Immature natural killer cell (primary cell): ENCODE results near the gene GFRA4. TPM values are rescaled to one million over a fixed set of nuclear protein-coding genes. Genes with fewer than 3 reads are reported as not detected.

Experiments
- DNase-seq, 3 donors: peaks; one replicate each; pipeline ENCODE4 v3.0.0; 2022; ENCODE audit warnings: mixed read lengths in 1 of 3
- H3K27ac Mint-ChIP-seq, 6 donors: one replicate each; pipeline ENCODE4 v1.8.0; 2020; ENCODE audit warnings: mixed read lengths in 6 of 6, mild to moderate bottlenecking in 5 of 6, inconsistent platforms in 4 of 6, moderate library complexity in 3 of 6
- H3K27me3 Mint-ChIP-seq, 3 donors: one replicate each; pipeline ENCODE4 v1.8.0; 2020 to 2021; ENCODE audit warnings: low read depth in 3 of 3, mild to moderate bottlenecking in 3 of 3, mixed read lengths in 3 of 3, moderate library complexity in 3 of 3, inconsistent platforms in 1 of 3
- H3K36me3 Mint-ChIP-seq, 3 donors: one replicate each; pipeline ENCODE4 v1.8.0; 2020; ENCODE audit warnings: mixed read lengths in 3 of 3, inconsistent platforms in 2 of 3, mild to moderate bottlenecking in 2 of 3
- H3K4me1 Mint-ChIP-seq, 2 donors: one replicate each; pipeline ENCODE4 v1.8.0; 2020; ENCODE audit warnings: inconsistent platforms in 2 of 2, mild to moderate bottlenecking in 2 of 2, mixed read lengths in 2 of 2, moderate library complexity in 1 of 2
- H3K4me3 Mint-ChIP-seq, 5 donors: one replicate each; pipeline ENCODE4 v1.8.0; 2020; ENCODE audit warnings: mild to moderate bottlenecking in 5 of 5, mixed read lengths in 5 of 5, inconsistent platforms in 3 of 5, moderate library complexity in 3 of 5
- H3K9me3 Mint-ChIP-seq, 6 donors: one replicate each; pipeline ENCODE4 v1.8.0; 2020; ENCODE audit warnings: mild to moderate bottlenecking in 6 of 6, mixed read lengths in 6 of 6, inconsistent platforms in 4 of 6, moderate library complexity in 3 of 6
- polyA plus RNA-seq, 3 donors: library from polyadenylated mRNA; unstranded; fragments of 300-500 nt; fragmentation: Illumina TruSeq; gene quantifications; one replicate each; pipeline ENCODE4 v1.2.3, GENCODE V29; 2021

Gene GFRA4
- polyA plus RNA-seq, 3 donors from 2014 or later: not detected

DNA sequence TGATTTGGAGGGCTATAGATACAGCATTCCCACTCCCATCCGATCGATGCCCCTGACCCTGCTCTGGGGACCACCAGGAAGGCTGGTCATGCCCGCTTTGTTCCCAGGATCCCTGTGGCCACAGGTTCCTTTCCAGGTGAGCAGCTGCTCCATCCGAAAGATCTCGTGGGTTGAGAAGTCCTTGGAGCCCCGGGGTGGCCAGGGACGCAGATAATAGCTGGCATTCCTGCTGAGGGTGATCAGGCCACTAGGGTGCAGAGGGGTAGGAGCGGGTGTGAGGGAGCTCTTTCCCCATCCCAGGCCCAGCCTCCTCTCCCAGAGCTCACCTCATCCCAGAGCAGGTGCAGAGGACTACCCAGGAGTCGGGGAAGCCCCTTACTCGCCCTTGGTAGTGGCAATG lies 11.2 kb upstream of the GFRA4 start:
- DNase-seq: no peak
- no peaks in the 10 kb centered on the region for H3K36me3 Mint-ChIP-seq
- no peaks in the 10 kb centered on the region for H3K9me3 Mint-ChIP-seq
- peaks cover 4 to 5% of the 10 kb centered on the region in 2 donors for H3K4me1 Mint-ChIP-seq
- no peak overlapping the region for H3K4me3 Mint-ChIP-seq
- H3K27ac Mint-ChIP-seq: no peak overlapping the region
- peaks cover 11 to 15% (median 14%) of the 10 kb centered on the region in 3 donors for H3K27me3 Mint-ChIP-seq

DNA sequence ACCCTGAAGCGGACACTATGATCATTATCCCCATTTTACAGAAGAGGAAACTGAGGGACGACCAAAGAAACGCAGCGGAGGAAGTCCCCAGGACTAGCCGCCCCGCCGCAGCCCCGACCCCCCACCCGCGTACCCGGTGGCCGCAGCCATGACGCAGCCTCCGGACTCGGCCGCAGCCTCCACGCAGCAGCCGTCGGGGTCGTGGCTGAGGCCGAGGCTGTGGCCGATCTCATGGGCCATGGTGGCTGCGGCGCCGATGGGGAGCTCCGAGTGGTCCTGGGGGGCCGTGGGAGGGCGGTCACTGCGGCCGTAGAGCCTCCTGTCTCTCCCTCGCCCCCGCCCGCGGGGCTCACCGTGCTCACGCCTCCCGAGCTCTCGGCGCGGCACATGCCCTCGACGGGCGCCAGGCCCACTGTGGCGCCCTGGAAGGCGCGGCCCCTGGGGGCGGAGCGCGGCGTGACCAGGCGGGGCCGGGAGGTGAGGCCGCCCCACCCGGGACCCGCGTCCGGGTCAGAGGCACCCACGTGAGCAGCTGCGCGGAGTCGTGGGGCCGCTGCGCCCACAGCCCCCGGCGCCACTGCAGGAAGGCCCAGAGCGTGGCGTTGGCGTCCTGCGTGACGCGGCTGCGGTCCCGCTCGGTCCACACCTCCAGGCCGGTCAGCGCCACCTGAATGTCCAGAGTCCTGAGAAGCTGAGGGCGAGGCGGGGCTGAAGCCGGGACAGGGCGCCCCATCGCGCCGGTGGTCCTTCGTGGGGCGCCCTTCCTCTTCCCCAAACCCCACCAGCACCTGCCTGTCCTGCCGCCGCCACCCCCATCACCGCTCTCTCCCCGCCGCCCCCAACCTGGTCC lies 10.2 kb upstream of the GFRA4 start:
- no peak overlapping the region for H3K27ac Mint-ChIP-seq
- DNase-seq: no peak
- H3K36me3 Mint-ChIP-seq: no peaks in the 10 kb centered on the region
- peaks cover 7 to 15% (median 14%) of the 10 kb centered on the region in 3 donors for H3K27me3 Mint-ChIP-seq
- H3K9me3 Mint-ChIP-seq: no peaks in the 10 kb centered on the region
- H3K4me3 Mint-ChIP-seq: no peak overlapping the region
- peaks cover 4 to 5% of the 10 kb centered on the region in 2 donors for H3K4me1 Mint-ChIP-seq

DNA sequence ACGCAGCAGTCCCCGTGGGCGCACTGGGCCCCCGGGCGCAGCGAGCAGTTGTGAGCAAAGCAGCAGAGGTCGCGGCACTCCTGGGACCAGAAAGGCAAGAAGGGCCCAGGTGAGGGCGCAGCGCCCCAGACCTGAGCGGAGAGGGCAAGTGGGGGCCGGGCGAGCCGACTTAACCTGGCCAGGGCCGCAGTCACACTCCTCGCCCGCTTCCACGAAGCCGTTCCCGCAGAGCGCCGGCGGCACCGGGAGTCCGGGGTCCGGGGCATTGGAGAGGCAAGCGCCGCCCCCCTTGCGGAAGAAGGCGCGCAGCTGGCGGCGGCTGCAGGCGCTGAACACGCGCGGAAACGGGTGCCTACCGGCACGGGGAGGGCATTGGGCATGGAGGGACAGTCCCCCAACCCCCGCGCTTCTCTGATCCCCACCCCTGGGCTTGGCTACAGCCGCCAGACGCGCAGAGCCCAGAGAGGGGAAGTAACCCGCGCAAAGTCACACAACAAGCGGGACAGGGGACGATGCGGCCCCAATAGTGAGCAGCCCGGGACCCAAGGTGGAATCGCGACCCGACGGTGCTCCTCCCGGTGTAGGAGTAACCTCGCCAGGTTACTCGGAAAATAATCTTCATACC lies 9.5 kb upstream of the GFRA4 start:
- Mint-ChIP-seq H3K27me3 (peaks cover 7 to 15% (median 14%) of the 10 kb centered on the region in 3 donors), H3K36me3 (no peaks in the 10 kb centered on the region), H3K4me3 (no peak overlapping the region), H3K27ac (no peak overlapping the region), H3K4me1 (peaks cover 5 to 6% of the 10 kb centered on the region in 2 donors), H3K9me3 (no peaks in the 10 kb centered on the region)
- DNase-seq: no peak

DNA sequence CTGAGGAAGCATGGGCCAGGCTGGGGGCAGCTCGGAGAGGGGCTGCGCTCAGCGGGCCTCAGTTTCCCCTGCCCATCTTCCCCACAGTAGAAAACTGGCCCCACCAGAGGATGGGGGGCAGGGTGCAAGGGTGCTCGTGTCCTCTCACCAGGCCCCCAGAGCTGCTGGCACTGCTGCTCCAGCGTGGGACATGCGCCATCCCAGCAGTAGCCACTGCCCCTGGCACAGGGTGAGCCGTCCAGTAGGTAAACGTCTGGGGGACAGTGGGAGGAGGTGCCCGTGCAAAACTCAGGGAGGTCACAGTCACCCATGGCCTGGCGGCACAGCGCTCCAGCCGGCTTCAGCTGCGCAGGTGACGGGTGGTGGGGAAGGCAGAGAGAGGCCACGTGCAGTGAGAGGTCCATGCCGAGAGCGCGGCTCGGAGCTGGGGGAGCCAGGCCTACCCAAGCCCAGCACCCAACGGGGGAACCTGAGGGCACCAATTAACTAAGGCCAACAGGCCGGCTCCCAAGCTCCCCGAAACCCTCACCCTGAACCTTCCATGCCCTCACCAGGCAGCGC lies 8.9 kb upstream of the GFRA4 start:
- Mint-ChIP-seq H3K9me3 (no peaks in the 10 kb centered on the region), H3K36me3 (no peaks in the 10 kb centered on the region), H3K4me3 (peak overlapping the region in 1 of 5 donors; percentile 44), H3K27ac (peak overlapping the region in 1 of 6 donors; percentile 11), H3K4me1 (peaks cover 10 to 12% of the 10 kb centered on the region in 2 donors), H3K27me3 (peaks cover 7 to 15% (median 14%) of the 10 kb centered on the region in 3 donors)
- no peak for DNase-seq

DNA sequence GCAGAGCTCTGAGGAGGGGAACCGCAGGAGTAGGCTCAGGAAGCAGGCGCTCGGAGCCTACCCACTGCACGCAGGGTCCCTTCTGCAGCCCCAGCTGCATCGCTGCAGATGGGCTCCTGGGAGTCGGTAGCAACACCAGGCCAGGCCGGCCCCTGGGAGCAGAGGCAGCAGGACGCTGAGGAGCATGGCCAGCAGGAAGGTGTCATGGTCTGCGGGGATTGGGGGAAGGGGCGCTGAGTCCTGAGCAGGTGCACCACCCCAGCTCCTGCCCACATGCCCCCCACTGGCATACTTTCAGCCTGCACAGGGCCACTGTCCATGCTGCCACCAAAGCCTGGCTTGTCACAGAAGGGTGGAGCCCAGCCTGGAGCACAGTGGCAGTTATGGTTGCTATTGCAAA lies 7.7 kb upstream of the GFRA4 start:
- H3K27ac Mint-ChIP-seq: no peak overlapping the region
- H3K36me3 Mint-ChIP-seq: no peaks in the 10 kb centered on the region
- peaks cover 17 to 19% of the 10 kb centered on the region in 2 donors for H3K4me1 Mint-ChIP-seq
- DNase-seq: no peak
- H3K9me3 Mint-ChIP-seq: no peaks in the 10 kb centered on the region
- H3K4me3 Mint-ChIP-seq: no peak overlapping the region
- H3K27me3 Mint-ChIP-seq: peaks cover 8 to 17% (median 13%) of the 10 kb centered on the region in 3 donors

DNA sequence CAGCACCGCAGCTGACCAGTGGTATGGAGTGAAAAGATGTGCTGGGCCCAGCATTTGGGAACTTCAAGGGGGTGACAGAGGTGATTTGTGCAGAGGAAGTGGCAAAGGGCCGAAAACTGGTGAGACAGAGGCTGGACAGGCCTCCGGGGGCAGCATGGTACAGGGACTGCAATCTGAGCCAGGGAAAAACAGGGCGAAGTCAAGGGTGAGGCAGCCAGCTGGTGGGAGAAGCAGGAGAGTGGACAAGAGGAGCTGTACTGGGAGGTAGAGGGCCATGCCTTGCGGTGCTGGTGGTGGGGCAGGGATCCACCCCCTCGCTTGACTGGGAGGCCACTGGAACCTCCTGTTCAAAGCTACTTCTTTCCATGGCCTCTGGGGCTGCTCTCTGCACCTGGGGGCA lies 7.3 kb upstream of the GFRA4 start:
- Mint-ChIP-seq H3K27ac (peak overlapping the region in 1 of 6 donors; percentile 53), H3K27me3 (peaks cover 12 to 22% (median 16%) of the 10 kb centered on the region in 3 donors), H3K4me3 (no peak overlapping the region), H3K4me1 (peaks cover 22 to 23% of the 10 kb centered on the region in 2 donors), H3K9me3 (no peaks in the 10 kb centered on the region), H3K36me3 (no peaks in the 10 kb centered on the region)
- DNase-seq: no peak

DNA sequence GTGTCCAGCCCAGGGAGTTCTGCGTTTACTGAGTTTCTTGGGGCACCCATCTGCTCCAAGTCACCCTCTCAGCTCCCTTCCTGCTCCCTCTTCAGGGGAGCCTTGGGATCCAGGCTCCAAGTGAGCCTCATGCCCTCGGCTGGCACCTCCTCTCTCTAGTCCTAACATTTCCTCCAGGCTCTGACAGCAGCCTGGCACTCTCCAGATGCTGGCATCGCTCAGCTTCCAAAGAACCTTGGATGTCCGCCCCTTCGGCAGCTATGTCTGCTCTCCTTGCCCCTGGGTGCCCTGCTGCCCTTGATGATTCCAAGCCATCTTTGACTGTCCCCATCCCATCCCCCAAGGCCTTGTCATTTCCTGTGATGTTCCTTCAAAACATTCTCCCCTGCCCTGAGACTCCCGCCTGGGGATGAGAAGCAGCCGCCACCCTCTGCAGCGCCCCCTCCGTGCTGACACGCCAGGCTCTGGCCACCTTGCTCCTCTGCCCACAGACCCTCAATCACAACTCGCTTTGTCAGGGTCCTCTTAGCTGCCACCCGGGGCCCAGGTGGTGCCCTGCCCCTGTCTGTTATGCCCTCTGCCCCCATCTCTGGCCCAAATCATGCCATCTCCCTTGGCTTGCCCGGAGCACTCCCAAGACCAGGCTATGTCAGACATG lies 6.6 kb upstream of the GFRA4 start:
- DNase-seq: no peak
- Mint-ChIP-seq H3K4me1 (peaks cover 28 to 30% of the 10 kb centered on the region in 2 donors), H3K27ac (peak overlapping the region in 1 of 6 donors; percentile 19), H3K27me3 (peaks cover 17 to 25% (median 20%) of the 10 kb centered on the region in 3 donors), H3K9me3 (no peaks in the 10 kb centered on the region), H3K4me3 (no peak overlapping the region), H3K36me3 (no peaks in the 10 kb centered on the region)

DNA sequence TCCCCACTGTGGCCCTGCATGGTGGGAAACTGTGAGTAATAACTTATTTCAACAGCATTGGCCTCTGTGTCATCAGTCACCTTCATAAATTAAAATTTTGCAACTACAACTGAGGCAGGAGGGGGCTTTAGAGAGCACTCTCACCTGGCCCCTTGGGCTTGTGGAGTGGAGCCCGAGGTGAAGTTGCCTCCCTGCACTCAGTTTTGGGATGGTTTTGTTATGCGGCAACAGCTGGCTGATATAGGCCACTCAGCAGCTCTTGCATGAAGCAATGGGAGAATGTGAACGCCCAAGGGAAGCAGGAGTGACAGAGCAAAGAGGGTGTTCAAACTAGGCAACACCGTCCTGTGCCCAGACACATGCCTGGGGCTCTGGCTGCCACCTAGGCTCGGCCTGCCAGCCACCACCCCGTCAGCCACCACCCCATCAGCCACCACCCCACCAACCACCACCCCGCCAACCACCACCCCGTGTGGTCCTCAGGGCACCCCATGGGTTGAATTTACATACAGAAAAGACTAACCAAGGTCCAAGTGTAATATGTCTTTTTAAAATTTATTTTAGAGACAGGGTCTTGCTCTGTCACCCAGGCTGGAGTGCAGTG lies 4.3 kb upstream of the GFRA4 start:
- DNase-seq: no peak
- Mint-ChIP-seq H3K4me3 (peak overlapping the region; percentile 46 to 72 (median 70)), H3K36me3 (no peaks in the 10 kb centered on the region), H3K27ac (peak overlapping the region; percentile 24 to 91 (median 70)), H3K27me3 (peaks cover 15 to 23% (median 22%) of the 10 kb centered on the region in 3 donors), H3K4me1 (peaks cover 28 to 32% of the 10 kb centered on the region in 2 donors), H3K9me3 (peaks cover 0 to 2% (median 0%) of the 10 kb centered on the region in 6 donors)

DNA sequence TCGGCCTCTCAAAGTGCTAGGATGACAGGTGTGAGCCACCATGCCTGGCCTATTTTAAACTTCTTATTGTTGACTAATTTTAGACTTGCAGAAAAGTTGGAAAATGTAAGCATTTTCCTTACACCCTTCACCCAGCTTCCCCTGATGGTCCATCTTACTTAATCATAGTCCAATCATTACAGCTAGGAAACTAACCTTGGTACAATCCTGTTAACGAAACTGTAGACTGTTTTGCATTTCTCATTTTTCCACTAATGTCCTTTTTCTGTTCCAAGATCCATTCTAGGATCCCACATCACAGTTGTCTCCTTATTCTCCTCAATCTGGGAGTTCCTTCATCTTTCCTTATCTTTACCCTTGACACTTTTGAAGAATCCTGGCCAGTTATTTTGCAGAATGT lies 659 bp upstream of the GFRA4 start:
- Mint-ChIP-seq H3K4me3 (peak overlapping the region in 1 of 5 donors; percentile 1), H3K36me3 (no peaks in the 10 kb centered on the region), H3K4me1 (peaks cover 28 to 32% of the 10 kb centered on the region in 2 donors), H3K9me3 (peaks cover 0 to 2% (median 0%) of the 10 kb centered on the region in 6 donors), H3K27me3 (peaks cover 21 to 28% (median 25%) of the 10 kb centered on the region in 3 donors), H3K27ac (peak overlapping the region in 1 of 6 donors; percentile 4)
- no peak for DNase-seq

DNA sequence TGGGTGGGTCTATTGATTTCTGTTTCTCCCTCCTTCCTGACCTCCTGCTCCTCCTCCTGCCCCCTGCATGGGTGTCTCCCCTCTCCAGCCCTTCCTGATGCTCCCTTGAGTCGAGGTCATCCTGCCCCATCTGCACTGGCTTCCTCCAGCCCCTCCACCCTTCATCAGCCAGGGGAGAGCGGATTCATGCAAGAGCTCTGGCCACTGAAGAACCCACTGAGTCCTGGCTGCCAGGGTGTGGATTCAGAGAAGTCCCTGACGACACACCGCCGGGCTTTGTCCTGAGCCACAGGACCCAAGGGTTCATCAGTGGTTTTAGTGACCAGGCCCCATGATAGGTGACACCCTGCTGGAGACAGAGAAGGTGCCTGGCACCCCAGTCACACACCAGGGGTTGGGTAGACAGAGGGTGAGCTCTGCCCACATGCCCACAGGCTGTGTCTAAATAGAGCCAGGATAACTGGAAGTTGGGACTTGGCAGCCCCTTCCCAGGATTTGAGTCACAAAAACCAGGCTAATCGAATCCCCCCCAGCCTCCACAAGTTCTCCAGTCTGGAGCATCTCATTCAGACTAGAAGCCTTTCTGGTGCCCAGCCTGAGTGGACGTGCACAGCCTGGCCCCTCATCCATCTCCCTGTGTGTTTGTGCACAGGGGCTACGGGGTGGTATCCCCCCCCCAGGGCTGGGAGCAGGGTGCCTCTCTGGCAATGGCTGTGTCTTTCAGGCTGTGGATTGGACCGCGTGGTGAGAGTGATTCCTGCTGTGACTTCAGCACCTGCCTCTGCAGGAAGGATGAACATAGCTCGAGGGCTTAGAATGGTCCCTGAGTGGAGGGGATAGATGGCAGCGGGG lies 1.2 kb downstream of the GFRA4 start:
- DNase-seq: no peak
- Mint-ChIP-seq H3K36me3 (no peaks in the 10 kb centered on the region), H3K4me3 (peak overlapping the region in 1 of 5 donors; percentile 41), H3K27me3 (peaks cover 22 to 38% (median 24%) of the 10 kb centered on the region in 3 donors), H3K27ac (no peak overlapping the region), H3K9me3 (peaks cover 0 to 2% (median 0%) of the 10 kb centered on the region in 6 donors), H3K4me1 (peaks cover 24% of the 10 kb centered on the region in 2 donors)

DNA sequence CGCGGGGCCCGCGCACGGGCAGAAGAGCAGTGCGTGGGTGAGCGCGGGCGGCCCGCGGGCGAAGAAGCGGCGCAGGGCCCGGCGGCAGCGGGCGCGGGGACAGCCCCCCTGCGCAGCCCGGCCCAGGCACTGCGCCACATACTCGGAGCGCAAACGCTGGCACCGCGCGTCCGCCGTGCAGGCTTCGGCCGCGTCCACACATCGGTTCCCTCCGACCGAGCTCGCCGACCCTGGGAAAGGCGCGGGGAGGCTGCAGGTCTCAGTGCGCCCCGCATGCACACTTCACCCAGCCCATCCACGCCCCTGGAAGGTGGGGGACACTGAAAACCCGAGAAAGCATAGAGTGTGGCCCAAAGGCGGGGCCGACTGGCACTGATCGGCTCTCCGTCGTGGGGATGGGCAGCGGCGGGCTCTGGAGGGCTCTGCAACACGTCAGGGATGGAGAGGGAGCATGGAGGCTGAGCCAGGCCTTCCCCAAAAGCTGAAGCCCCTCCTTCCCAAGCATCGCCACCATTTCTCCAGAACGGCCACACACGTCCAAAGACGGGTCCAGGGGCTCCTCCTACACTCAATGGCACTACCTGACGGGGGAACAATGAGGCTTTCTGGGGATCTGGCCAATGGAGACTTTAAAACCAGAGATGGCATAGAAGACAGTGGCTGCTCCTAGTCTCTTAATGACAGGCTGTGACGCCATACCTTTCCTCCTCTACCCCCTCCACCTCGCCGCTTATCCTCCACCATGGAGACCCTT lies 2.0 kb downstream of the GFRA4 start:
- no peak for DNase-seq
- no peak overlapping the region for H3K27ac Mint-ChIP-seq
- H3K4me1 Mint-ChIP-seq: peaks cover 16 to 17% of the 10 kb centered on the region in 2 donors
- peaks cover 0 to 2% (median 0%) of the 10 kb centered on the region in 6 donors for H3K9me3 Mint-ChIP-seq
- H3K4me3 Mint-ChIP-seq: no peak overlapping the region
- H3K27me3 Mint-ChIP-seq: peaks cover 22 to 38% (median 24%) of the 10 kb centered on the region in 3 donors
- no peaks in the 10 kb centered on the region for H3K36me3 Mint-ChIP-seq
